Ishikawa (cell line): Measurements from ENCODE around the gene GFI1.

ENCODE experiments used
- CEBPB ChIP-seq: IDR thresholded peaks from 2 replicates; pipeline ENCODE4 v1.6.1; 2012
- CREB1 ChIP-seq: IDR thresholded peaks from 2 replicates; pipeline ENCODE4 v1.6.1; 2012; ENCODE audit warnings: low read depth
- EGR1 ChIP-seq: IDR thresholded peaks from 2 replicates; pipeline ENCODE4 v1.6.1; 2012
- EP300 ChIP-seq: IDR thresholded peaks from 2 replicates; pipeline ENCODE4 v1.6.1; 2012; ENCODE audit warnings: borderline replicate concordance
- FOXM1 ChIP-seq: IDR thresholded peaks from 2 replicates; pipeline ENCODE4 v1.6.1; 2012; ENCODE audit warnings: low read depth, borderline replicate concordance
- MAX ChIP-seq: IDR thresholded peaks from 2 replicates; pipeline ENCODE4 v1.6.1; 2012
- NFIC ChIP-seq: IDR thresholded peaks from 2 replicates; pipeline ENCODE4 v1.6.1; 2012
- RAD21 ChIP-seq: IDR thresholded peaks from 2 replicates; pipeline ENCODE4 v1.6.1; 2012; ENCODE audit warnings: low read depth
- REST ChIP-seq: IDR thresholded peaks from 2 replicates; pipeline ENCODE4 v1.6.1; 2012; ENCODE audit warnings: low read depth, mild to moderate bottlenecking
- TAF1 ChIP-seq: IDR thresholded peaks from 2 replicates; pipeline ENCODE4 v1.6.1; 2012; ENCODE audit warnings: low read depth, mild to moderate bottlenecking
- TCF12 ChIP-seq: IDR thresholded peaks from 2 replicates; pipeline ENCODE4 v1.6.1; 2012; ENCODE audit warnings: low read depth
- TEAD4 ChIP-seq: IDR thresholded peaks from 2 replicates; pipeline ENCODE4 v1.6.1; 2012
- USF1 ChIP-seq: IDR thresholded peaks from 2 replicates; pipeline ENCODE4 v1.6.1; 2012
- YY1 ChIP-seq: IDR thresholded peaks from 2 replicates; pipeline ENCODE4 v1.6.1; 2012; ENCODE audit warnings: low read depth
- ZBTB7A ChIP-seq: IDR thresholded peaks from 2 replicates; pipeline ENCODE4 v1.6.1; 2012; ENCODE audit warnings: low read depth

GFI1 gene

GRCh38 chr1:92442351-92442750 lies 44.4 kb downstream of the GFI1 start:
- TF ChIP-seq FOXM1 (no peak), CREB1 (no peak), CEBPB (no peak), NFIC (no peak)

- TF ChIP-seq EGR1 (no peak), YY1 (no peak), MAX (no peak), EP300 (no peak), USF1 (no peak), RAD21 (no peak), TAF1 (no peak), REST (no peak), TEAD4 (no peak), NFIC (no peak), TCF12 (no peak), CEBPB (no peak), CREB1 (no peak)
Measured at GRCh38 chr1:92441697-92442342, 44.9 kb downstream of the GFI1 start.

- TF ChIP-seq FOXM1 (no peak), MAX (no peak), REST (no peak), TAF1 (no peak), TEAD4 (no peak), NFIC (no peak), YY1 (no peak), TCF12 (no peak), CEBPB (no peak), CREB1 (no peak), EP300 (no peak), EGR1 (no peak), RAD21 (no peak), ZBTB7A (no peak), USF1 (no peak)
Measured at GRCh38 chr1:92441316-92441696, 45.4 kb downstream of the GFI1 start.

GRCh38 chr1:92439291-92439690 lies 47.4 kb downstream of the GFI1 start:
- no peak for TF ChIP-seq TCF12

- no peak for TF ChIP-seq FOXM1
- TF ChIP-seq MAX = no peak
- no peak for TF ChIP-seq CEBPB
- TF ChIP-seq TAF1 = no peak
- TF ChIP-seq TCF12 = no peak
- no peak for TF ChIP-seq ZBTB7A
- TF ChIP-seq REST = no peak
- TF ChIP-seq CREB1 = no peak
- no peak for TF ChIP-seq USF1
- TF ChIP-seq TEAD4 = no peak
Measured at GRCh38 chr1:92430030-92430429, 56.7 kb downstream of the GFI1 start.
